Activated CD4-positive, CD25-positive, alpha-beta regulatory T cell (primary cell): Measurements from ENCODE around the gene CTTN.

ENCODE experiments used
- DNase-seq, 4 experiments: peaks; one replicate each; lab custom pipeline; 2025; lab: John Stamatoyannopoulos, UW

The CTTN gene

GRCh38 chr11:70456921-70457532 lies 58.7 kb downstream of the CTTN start:
- DNase-seq = no peak

DNA sequence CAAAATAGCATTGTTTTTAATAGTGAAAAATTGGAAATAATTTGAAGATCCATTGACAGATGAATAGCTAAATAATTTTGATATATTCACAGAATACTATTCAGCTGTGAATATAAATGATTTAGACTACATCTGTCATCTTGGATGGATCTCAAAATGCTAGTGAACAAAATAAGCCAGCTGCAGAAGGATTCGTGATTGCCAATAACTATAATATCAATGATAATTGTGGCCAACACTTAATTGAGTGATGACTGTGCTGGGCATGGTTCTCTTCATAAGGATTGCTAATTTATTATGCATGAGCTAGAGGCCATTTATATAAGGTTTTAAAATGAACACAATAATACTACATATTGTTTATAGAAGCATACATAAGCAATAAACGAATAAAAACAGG lies 60.4 kb downstream of the CTTN start:
- DNase-seq = no peak

- DNase-seq = no peak
Observed at GRCh38 chr11:70460111-70460510, 61.8 kb downstream of the CTTN start.

DNA sequence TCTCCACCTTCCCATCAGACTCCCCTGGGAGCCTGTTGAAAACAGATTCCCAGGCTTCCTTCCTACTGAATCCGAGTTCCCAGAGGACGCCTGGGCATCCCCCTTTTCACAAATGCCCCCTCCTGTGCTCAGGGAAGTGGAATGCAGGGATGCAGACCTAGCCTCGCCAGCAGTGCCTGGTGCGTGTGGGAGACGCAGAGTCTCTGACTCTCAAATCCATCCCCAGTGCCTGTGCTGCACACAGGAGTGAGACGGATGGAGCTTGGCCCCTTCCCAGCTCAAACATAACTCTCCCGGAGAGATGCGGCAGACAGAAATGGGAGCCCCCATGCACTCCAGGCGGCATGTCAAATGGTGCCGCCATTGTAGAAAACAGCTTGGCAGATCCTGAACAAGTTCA lies 62.6 kb downstream of the CTTN start:
- no peak for DNase-seq

GRCh38 chr11:70462818-70463477 lies 64.6 kb downstream of the CTTN start:
- no peak for DNase-seq

GRCh38 chr11:70463478-70464255 lies 65.3 kb downstream of the CTTN start:
- no peak for DNase-seq

- DNase-seq = no peak
Observed at GRCh38 chr11:70464509-70465361, 66.4 kb downstream of the CTTN start.

DNA sequence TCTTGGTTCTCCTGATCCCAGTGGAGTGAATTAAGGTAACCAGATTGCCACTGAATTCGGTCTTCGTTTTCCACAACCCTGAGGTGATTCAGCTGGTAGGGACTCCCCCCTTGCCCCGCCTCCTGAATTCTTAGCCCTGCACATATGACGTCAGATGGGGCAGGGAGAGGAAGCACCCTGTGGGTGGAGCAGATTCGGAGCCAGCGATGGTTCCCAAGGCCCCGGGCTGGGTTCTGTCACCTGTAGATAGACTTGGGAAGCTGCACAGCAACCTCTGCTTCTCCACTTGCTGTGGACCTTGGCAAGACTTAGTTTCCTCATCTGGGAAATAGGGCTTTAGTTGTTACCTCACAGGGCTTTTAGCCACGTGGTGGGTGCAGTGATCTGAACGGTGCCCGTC lies 67.8 kb downstream of the CTTN start:
- DNase-seq = no peak

DNA sequence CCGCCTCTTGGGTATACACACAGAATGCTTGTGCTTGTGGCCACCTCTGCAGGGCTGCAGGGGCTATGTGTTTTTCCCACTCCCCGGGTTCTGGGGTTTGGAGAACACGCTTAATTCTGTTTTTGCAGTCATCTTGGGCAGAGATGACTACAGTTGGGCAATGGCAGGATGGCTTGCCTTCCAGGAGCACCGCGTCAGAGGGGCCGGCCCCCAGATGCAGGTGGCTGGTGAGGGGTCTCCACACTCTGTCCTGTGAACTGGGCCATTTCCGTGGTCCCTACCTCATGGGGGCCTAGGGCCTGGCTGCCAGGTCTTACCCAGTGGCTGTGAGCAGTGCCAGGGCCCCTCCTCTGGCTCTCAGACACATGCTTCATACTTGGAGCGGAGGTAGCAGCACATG lies 68.3 kb downstream of the CTTN start:
- no peak for DNase-seq

- no peak for DNase-seq
Observed at GRCh38 chr11:70467201-70468085, 69.1 kb downstream of the CTTN start.

DNA sequence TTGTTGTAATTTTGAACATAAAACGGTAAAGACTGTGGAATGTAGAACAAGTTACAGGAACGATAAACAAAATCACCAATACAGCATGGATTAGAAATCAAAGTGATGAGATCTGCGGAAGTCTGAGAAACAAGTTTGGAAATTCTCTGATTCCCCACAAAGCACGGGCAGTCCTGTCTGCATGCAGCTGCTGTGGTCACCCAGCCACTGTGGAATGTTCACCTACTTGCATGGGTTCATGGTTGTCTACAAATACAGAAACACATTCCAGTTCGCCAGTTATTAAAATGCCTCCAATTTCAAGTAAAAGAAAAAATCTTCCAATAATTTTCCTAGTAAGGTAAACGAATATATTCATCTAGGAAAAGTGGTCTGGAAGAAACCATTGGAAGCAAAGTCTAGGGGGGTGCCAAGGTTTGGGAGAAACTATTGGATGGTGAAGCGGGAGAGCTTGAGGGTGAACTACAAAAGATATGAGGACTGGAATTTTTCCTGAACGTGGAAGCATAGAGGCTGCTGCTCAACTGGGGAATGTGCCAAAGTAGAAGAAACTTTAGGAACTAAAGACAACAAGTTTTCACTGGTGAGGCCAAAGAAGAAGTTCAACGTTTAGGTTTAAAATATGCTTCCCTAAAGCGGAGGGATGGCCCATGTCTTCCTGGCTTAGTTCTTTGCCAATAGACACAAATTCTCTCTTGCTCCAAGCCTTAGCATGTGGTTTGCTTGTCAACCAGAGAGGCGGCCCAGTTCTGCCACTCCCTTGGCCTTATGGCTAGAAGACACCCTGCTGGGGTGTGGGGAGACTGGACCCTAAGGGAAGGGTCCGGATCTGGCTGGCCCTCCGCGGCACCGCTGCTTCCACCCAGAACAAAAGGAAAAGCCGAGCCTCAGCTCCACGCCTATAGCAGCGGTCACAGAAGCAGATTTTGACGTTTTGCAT lies 70.2 kb downstream of the CTTN start:
- DNase-seq = no peak

- no peak for DNase-seq
Observed at GRCh38 chr11:70470127-70470526, 71.8 kb downstream of the CTTN start.

- no peak for DNase-seq
Observed at GRCh38 chr11:70471254-70471653, 72.9 kb downstream of the CTTN start.

DNA sequence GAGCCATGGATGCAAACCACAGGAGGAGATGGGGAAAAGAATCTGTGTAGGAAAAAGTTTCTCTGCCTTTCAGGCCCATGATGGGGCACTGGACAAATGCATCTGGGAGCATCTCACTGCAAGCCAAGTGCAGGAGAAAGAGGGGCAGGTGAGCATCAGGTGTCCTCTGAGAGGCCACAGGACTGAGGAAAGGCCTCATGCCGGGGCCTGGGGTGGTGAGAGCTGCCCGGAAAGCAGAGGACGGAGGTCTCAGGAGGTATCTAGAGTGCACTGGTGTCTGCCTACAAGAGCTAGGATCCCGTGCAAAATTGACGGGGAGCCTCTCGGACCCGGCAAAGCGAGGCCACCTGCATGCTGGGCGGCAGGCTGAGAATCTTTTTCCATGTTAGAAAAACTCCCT lies 73.9 kb downstream of the CTTN start:
- DNase-seq = no peak

DNA sequence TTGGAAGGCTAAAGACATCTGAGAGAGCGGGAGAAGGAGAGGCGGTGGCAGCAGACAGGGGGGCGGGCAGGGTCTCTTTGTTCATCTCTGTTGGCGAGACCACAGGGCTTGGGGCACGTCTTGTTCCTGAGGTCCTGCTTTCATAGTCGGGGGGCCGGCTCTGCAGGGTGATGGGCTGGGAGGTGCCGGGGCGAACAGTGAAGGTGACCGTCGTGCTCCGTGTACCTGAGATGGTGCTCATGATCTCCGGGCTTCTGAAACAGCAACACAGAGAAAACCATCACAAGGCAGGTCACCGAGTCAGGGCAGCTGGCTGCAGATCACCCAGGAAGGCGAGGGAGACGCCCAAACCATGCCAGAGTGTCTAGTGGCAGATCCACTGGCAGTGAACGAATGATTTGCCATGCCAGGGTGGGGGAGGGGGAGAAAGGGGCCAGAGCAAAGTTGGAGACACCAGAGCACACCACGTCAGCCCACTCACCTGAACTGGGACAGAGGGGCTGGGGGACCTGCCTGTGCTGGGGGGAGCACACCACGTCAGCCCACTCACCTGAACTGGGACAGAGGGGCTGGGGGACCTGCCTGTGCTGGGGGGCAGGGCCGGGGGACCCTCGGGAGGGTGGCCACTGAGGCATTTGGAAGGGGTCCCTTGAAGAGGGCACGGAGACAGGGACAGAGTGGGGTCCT lies 75.0 kb downstream of the CTTN start:
- no peak for DNase-seq

DNA sequence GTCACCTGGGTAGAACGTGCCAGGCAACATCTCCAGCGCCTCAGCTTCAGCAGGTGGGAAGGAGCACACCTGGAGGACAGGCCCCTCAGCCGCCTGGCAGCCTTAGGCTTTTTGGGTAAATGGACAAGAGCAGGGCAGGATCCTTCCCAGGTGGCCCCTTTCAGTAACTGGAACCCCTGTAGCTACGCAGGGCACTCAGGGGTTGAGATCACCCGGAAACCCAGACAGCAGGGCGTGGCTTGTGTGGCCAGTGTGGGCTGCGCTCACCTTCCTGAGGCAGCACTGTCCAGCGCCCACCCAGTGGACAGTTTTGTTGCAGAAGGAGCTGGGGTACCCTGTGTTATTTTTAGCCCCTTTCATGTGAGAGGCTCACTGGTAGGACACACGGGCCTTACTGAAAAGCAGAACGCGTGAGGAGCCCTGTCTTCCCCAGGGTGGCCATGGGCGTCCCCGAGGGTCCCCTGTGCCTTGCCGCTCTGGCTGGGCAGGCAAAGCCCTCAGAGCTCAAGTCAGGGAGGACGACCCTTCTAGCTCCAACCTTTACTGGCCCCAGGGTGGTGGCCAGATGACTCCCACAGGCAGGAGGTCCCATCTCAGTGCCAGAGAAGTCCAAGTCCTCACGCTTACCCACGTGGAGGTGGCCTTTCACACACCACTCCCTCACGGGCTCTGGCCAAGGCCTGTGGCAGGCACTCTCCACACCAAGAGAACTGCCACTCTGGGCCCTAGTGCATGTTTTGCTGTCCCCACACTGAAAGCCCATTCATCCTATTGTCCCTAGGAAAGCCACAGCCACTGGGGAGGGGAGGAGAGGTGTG lies 75.8 kb downstream of the CTTN start:
- DNase-seq = no peak

DNA sequence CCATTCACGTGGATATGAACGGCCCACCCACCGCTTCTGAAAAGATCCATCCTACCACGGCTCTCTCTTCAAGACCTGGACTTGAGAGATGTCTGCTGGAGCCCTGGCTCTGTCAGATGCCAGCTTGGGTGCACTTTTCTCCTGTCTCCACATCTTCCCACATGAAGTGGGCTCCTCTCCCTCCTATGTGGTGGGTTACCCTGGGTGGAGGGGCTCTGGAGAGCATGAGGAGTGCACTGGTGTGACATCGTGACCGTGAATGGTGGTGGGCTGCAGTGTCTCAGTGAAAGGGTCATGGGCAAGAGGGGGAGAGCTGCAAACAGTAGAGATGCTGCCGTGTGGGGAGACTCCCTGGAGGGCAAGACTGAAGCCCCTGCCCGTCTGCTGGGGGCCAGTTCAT lies 76.4 kb downstream of the CTTN start:
- DNase-seq = no peak

DNA sequence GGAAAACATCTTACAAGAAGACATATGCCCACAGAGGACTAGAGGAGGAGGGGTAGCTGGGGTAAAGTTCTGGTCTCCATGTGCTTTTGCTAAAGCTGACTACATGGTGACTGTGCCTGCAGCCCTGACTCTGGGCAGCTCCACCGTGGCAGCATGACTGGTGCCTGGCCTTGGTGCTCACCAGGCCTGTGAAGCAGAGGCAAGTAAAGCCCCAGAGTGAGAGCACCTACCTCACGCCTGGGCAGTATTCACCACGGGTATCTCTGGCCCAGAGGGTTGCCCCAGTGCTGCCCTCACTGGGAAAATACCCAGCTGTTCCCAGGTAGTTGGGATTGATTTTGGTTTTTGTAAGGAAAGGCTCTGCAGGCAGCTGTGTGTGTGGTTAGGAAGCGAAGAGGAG lies 78.3 kb downstream of the CTTN start:
- no peak for DNase-seq

- DNase-seq = no peak
Observed at GRCh38 chr11:70477176-70477575, 78.8 kb downstream of the CTTN start.
